ENCODE measurements around the gene GALNTL6.

- TF ChIP-seq POLR2A (IDR thresholded peaks at IDR 0.05) (no peak), POLR2AphosphoS5 (IDR thresholded peaks at IDR 0.05) (no peak)
- TF ChIP-seq, protein P1, sequence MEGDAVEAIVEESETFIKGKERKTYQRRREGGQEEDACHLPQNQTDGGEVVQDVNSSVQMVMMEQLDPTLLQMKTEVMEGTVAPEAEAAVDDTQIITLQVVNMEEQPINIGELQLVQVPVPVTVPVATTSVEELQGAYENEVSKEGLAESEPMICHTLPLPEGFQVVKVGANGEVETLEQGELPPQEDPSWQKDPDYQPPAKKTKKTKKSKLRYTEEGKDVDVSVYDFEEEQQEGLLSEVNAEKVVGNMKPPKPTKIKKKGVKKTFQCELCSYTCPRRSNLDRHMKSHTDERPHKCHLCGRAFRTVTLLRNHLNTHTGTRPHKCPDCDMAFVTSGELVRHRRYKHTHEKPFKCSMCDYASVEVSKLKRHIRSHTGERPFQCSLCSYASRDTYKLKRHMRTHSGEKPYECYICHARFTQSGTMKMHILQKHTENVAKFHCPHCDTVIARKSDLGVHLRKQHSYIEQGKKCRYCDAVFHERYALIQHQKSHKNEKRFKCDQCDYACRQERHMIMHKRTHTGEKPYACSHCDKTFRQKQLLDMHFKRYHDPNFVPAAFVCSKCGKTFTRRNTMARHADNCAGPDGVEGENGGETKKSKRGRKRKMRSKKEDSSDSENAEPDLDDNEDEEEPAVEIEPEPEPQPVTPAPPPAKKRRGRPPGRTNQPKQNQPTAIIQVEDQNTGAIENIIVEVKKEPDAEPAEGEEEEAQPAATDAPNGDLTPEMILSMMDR (IDR thresholded peaks at IDR 0.05): no peak
Measured at GRCh38 chr4:172793565-172794306, 980.5 kb downstream of the GALNTL6 start.

Measured in stomach (tissue), 4 donors.